ENCODE data around the gene BTBD2. TPM values are rescaled to one million over a fixed set of nuclear protein-coding genes. Genes with fewer than 3 reads are reported as not detected.

The BTBD2 gene
- total and polyA plus RNA-seq, 2 of the 8 experiments (the other 6 are each of a cell fraction or from before 2014, with no cell fraction given): 91.7 to 92.3 TPM

DNA sequence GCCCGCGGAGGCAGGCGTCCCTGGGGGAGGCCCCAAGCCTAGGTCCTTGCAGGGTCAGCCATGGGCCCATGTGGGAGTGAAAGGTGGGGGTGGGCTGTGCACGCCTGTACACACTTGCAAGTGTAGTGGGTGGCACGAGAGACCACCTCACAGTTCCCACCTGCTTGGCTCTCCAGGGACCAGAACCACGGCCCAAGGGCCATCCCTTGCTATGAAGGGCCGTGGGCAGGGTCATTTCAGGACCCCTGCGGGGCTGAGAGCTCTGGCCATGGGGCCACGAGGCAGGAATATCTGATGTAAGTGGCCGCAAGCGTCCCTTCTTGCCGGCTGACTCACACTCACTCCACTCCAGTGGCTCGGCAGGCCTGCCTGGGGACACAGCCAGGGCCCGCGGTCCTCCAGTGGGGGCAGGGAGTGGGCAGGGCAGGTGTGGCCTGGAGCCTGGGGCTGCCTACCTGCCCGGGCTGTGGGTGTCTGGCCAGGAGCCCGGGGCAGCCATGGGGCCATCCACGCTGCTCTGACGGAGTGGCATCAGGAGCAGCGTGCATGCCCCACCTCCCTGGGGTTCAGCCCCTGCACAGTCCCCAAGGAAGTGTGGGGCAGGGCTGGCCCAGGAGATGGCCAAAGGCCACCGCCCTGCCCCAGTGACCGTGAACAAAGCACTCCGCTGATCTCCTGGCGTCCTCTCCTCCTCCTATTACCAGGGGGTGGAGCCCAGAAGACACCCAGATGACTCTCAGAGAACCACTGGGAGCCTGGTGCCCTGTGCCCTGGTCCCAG lies 44.1 kb upstream of the BTBD2 start:
- Histone ChIP-seq H2BK120ac (replicated peaks; ENCODE audit: low read depth, low read length) (no peak overlapping the region), H2AK5ac (ENCODE audit: low read depth, low read length) (peak overlapping the region; percentile 93; the same call in 1 of the 2 replicates), H3K18ac (ENCODE audit: extremely low read depth, low read length) (peak overlapping the region; percentile 48; the same call in 1 of the 2 replicates), H4K91ac (replicated peaks; ENCODE audit: insufficient read length, low read length) (peak overlapping the region; percentile 84), H2BK20ac (ENCODE audit: low read length) (peak overlapping the region; percentile 80; the same call in 1 of the 2 replicates), H2BK15ac (ENCODE audit: low read length) (0 out of 2 replicates have a peak overlapping the region, but pooled peaks have one; percentile 72), H3K4me2 (ENCODE audit: insufficient read depth in 1 of 2, low read depth in 2 of 2, low read length in 2 of 2) (peak overlapping the region in 1 of 2 experiments; percentile 76; a peak in 1 of 4 replicates), H3K27ac (ENCODE audit: low read depth, low read length) (peak overlapping the region; percentile 53; the same call in 1 of the 2 replicates), H3K79me1 (ENCODE audit: low read depth, low read length) (no peaks in the 10 kb centered on the region), H3K9me3 (ENCODE audit: insufficient read depth in 2 of 2, low read depth in 1 of 2, low read length in 1 of 2) (no peaks in the 10 kb centered on the region), H2AFZ (ENCODE audit: low read length) (no peak overlapping the region), H4K5ac (ENCODE audit: insufficient read length, low read depth, low read length) (peak overlapping the region; percentile 6), H3K23ac (ENCODE audit: insufficient read length) (no peak overlapping the region), H3K27me3 (replicated peaks in 1 of 4; ENCODE audit: control insufficient read depth in 3 of 4, extremely low read depth in 1 of 4, insufficient read depth in 3 of 4, low read length in 3 of 4) (no peaks in the 10 kb centered on the region), H3K14ac (ENCODE audit: insufficient read length) (no peak overlapping the region), H3K23me2 (ENCODE audit: low read depth, low read length) (peaks cover 5% of the 10 kb centered on the region; the same call in 1 of the 2 replicates), H2BK12ac (ENCODE audit: low read depth, low read length) (peak overlapping the region; percentile 98), H3K4ac (replicated peaks; ENCODE audit: insufficient read length, low read depth, low read length) (peak overlapping the region; percentile 48), H2BK5ac (ENCODE audit: low read depth, low read length) (peak overlapping the region; percentile 81), H3K4me3 (ENCODE audit: extremely low read depth in 1 of 4, insufficient read depth in 2 of 4, low read depth in 3 of 4, low read length in 4 of 4) (peak overlapping the region in 1 of 4 experiments; percentile 68; a peak in 1 of 8 replicates), H3K9ac (replicated peaks in 1 of 4; ENCODE audit: extremely low read depth in 1 of 4, low read depth in 3 of 4, low read length in 3 of 4) (no peak overlapping the region; a peak in 1 of 7 replicates), H3K56ac (replicated peaks; ENCODE audit: insufficient read length, low read depth, low read length) (no peak overlapping the region), H3K36me3 (ENCODE audit: control insufficient read depth in 2 of 4, insufficient read depth in 4 of 4, low read length in 3 of 4) (no peaks in the 10 kb centered on the region), H3K79me2 (ENCODE audit: control insufficient read depth in 1 of 2, insufficient read depth in 2 of 2, low read length in 2 of 2) (no peaks in the 10 kb centered on the region), H4K20me1 (replicated peaks in 1 of 2; ENCODE audit: control insufficient read depth in 1 of 2, insufficient read depth in 2 of 2, low read length in 2 of 2) (no peaks in the 10 kb centered on the region), H4K8ac (ENCODE audit: extremely low read depth, insufficient read depth, low read length) (peak overlapping the region; percentile 62), H3K4me1 (replicated peaks in 1 of 4; ENCODE audit: control insufficient read depth in 3 of 4, insufficient read depth in 4 of 4, low read length in 3 of 4) (peaks cover 4 to 32% (median 24%) of the 10 kb centered on the region in 4 experiments)
- POLR2A ChIA-PET (ENCODE audit: partially characterized antibody): interaction anchor here (0.6 to 22.2 kb wide), 7 partner anchors 8 to 42 kb away, joined by 3 to 524 read pairs (median 3); no protein-coding TSS in a partner anchor
- FAIRE-seq (no peak), DNase-seq (ENCODE audit: low read depth in 1 of 2, low spot score in 2 of 2) (no peak)
- CTCF ChIA-PET (ENCODE audit: partially characterized antibody): interaction anchor here (0.7 to 1.9 kb wide), 5 partner anchors 8 to 114 kb away, joined by 3 to 11 read pairs (median 5); no protein-coding TSS in a partner anchor
- 82% methylated on average over 24 of the region's 24 CpGs; no CpG with 5 or more reads in 1 of the 2 experiments for WGBS, 2 experiments (ENCODE audit: extremely low coverage in 1 of 2, insufficient coverage in 1 of 2, insufficient read length in 1 of 2, insufficient replicate concordance in 2 of 2, low coverage in 1 of 2, low lambda C conversion rate in 2 of 2, missing lambda C conversion rate in 1 of 2)
- TF ChIP-seq SIN3A (conservative IDR thresholded peaks at IDR 0.05 in 1 of 2, IDR thresholded peaks at IDR 0.05 in 1 of 2; ENCODE audit: low read depth in 1 of 2, low read length in 2 of 2): no peak
- no peak for TF ChIP-seq CEBPB (IDR thresholded peaks at IDR 0.05; ENCODE audit: low read depth, low read length)
- TF ChIP-seq, protein P1, sequence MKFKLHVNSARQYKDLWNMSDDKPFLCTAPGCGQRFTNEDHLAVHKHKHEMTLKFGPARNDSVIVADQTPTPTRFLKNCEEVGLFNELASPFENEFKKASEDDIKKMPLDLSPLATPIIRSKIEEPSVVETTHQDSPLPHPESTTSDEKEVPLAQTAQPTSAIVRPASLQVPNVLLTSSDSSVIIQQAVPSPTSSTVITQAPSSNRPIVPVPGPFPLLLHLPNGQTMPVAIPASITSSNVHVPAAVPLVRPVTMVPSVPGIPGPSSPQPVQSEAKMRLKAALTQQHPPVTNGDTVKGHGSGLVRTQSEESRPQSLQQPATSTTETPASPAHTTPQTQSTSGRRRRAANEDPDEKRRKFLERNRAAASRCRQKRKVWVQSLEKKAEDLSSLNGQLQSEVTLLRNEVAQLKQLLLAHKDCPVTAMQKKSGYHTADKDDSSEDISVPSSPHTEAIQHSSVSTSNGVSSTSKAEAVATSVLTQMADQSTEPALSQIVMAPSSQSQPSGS (IDR thresholded peaks at IDR 0.05; ENCODE audit: low read length): no peak
- no peak for TF ChIP-seq ASH2L (IDR thresholded peaks at IDR 0.05; ENCODE audit: low read length)
- TF ChIP-seq CREB1 (IDR thresholded peaks at IDR 0.05): no peak
- TF ChIP-seq BRCA1 (IDR thresholded peaks at IDR 0.05; ENCODE audit: low read depth, low read length): no peak
- no peak for TF ChIP-seq EP300 (IDR thresholded peaks at IDR 0.05; ENCODE audit: borderline replicate concordance in 1 of 2, low read depth in 2 of 2, low read length in 2 of 2)
- TF ChIP-seq, protein P2, sequence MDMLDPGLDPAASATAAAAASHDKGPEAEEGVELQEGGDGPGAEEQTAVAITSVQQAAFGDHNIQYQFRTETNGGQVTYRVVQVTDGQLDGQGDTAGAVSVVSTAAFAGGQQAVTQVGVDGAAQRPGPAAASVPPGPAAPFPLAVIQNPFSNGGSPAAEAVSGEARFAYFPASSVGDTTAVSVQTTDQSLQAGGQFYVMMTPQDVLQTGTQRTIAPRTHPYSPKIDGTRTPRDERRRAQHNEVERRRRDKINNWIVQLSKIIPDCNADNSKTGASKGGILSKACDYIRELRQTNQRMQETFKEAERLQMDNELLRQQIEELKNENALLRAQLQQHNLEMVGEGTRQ (IDR thresholded peaks at IDR 0.05; ENCODE audit: low read length): no peak
